WTC11 (cell line): Measurements from ENCODE around the gene RAB18. TPM values are rescaled to one million over a fixed set of nuclear protein-coding genes. Genes with fewer than 3 reads are reported as not detected.

Experiments used
- ATAC-seq: fragments of 200-7000 bp; cut with Tn5 transposase; 2 replicates; pipeline ENCODE4 v1.10.0; 2021; ENCODE audit warnings: mild to moderate bottlenecking, moderate library complexity
- CTCF ChIA-PET: fragments of 300-600 bp; sonication (Branson Sonifier 250); formaldehyde crosslinking; loops from one replicate; lab custom pipeline; 2021; ENCODE audit warnings: antibody characterized with exemption; lab: Charles Lee
- POLR2A ChIA-PET: fragments of 350-600 bp; sonication (Branson Sonifier 250); formaldehyde crosslinking; loops from one replicate; lab custom pipeline; 2021; ENCODE audit warnings: antibody characterized with exemption; lab: Charles Lee
- DNase-seq: peaks from one replicate; pipeline ENCODE4 v3.0.0; 2021; ENCODE audit warnings: low spot score
- H3K27ac Mint-ChIP-seq: 2 replicates; pipeline ENCODE4 v1.8.0; 2021; ENCODE audit warnings: mixed read lengths
- H3K27me3 Mint-ChIP-seq: 2 replicates; pipeline ENCODE4 v1.8.0; 2021; ENCODE audit warnings: low read depth, mild to moderate bottlenecking, moderate library complexity, mixed read lengths
- H3K36me3 Mint-ChIP-seq: 2 replicates; pipeline ENCODE4 v1.8.0; 2021; ENCODE audit warnings: mixed read lengths
- H3K4me1 Mint-ChIP-seq: 2 replicates; pipeline ENCODE4 v1.8.0; 2022; ENCODE audit warnings: mixed read lengths
- H3K4me3 Mint-ChIP-seq: 2 replicates; pipeline ENCODE4 v1.8.0; 2021; ENCODE audit warnings: mild to moderate bottlenecking, moderate library complexity, mixed read lengths
- H3K9me3 Mint-ChIP-seq: 2 replicates; pipeline ENCODE4 v1.8.0; 2021; ENCODE audit warnings: mixed read lengths
- AR ChIP-seq: fragments of 250-450 bp; sonication (Bioruptor Pico); IDR thresholded peaks from 2 replicates; pipeline ENCODE4 v1.9.0; 2021; ENCODE audit warnings: mild to moderate bottlenecking
- ATF1 ChIP-seq: sonication (generic); formaldehyde crosslinking; IDR thresholded peaks from 2 replicates; pipeline ENCODE4 v1.8.1; 2023; ENCODE audit warnings: mild to moderate bottlenecking, moderate library complexity, missing genetic modification reagents
- CDX4 ChIP-seq: fragments of 250-450 bp; sonication (Bioruptor Pico); IDR thresholded peaks from 2 replicates; pipeline ENCODE4 v1.9.0; 2021; ENCODE audit warnings: moderate library complexity, mild to moderate bottlenecking, inconsistent platforms, borderline replicate concordance
- ETV6 ChIP-seq: sonication (generic); formaldehyde crosslinking; IDR thresholded peaks from 2 replicates; pipeline ENCODE4 v1.8.1; 2022; ENCODE audit warnings: mild to moderate bottlenecking, missing genetic modification reagents
- FOXK1 ChIP-seq: sonication (generic); formaldehyde crosslinking; IDR thresholded peaks from 2 replicates; pipeline ENCODE4 v1.8.0; 2022; ENCODE audit warnings: mild to moderate bottlenecking, moderate library complexity, missing genetic modification reagents
- IRF2 ChIP-seq: sonication (generic); formaldehyde crosslinking; IDR thresholded peaks from 2 replicates; pipeline ENCODE4 v1.8.0; 2022; ENCODE audit warnings: low read depth, missing genetic modification reagents, borderline replicate concordance
- MXD4 ChIP-seq: fragments of 250-450 bp; sonication (Bioruptor Pico); IDR thresholded peaks from 2 replicates; pipeline ENCODE4 v1.8.0; 2021; ENCODE audit warnings: mild to moderate bottlenecking, moderate library complexity, borderline replicate concordance
- MYBL2 ChIP-seq: sonication (generic); formaldehyde crosslinking; IDR thresholded peaks from 2 replicates; pipeline ENCODE4 v1.8.1; 2023; ENCODE audit warnings: mild to moderate bottlenecking, moderate library complexity, missing genetic modification reagents
- OVOL2 ChIP-seq: fragments of 250-450 bp; sonication (Bioruptor Pico); IDR thresholded peaks from 2 replicates; pipeline ENCODE4 v1.9.0; 2021; ENCODE audit warnings: mild to moderate bottlenecking, borderline replicate concordance
- PRDM15 ChIP-seq: sonication (generic); formaldehyde crosslinking; IDR thresholded peaks from 2 replicates; pipeline ENCODE4 v1.8.0; 2022; ENCODE audit warnings: missing genetic modification reagents
- RELA ChIP-seq: sonication (generic); formaldehyde crosslinking; IDR thresholded peaks from 2 replicates; pipeline ENCODE4 v1.8.1; 2022; ENCODE audit warnings: missing genetic modification reagents, mild to moderate bottlenecking, borderline replicate concordance
- RORB ChIP-seq: fragments of 250-450 bp; sonication (Bioruptor Pico); IDR thresholded peaks from 2 replicates; pipeline ENCODE4 v1.9.0; 2021; ENCODE audit warnings: mild to moderate bottlenecking
- SMAD4 ChIP-seq: sonication (generic); formaldehyde crosslinking; IDR thresholded peaks from 2 replicates; pipeline ENCODE4 v1.8.0; 2022; ENCODE audit warnings: mild to moderate bottlenecking, missing genetic modification reagents
- TCF7 ChIP-seq: sonication (generic); formaldehyde crosslinking; IDR thresholded peaks from 2 replicates; pipeline ENCODE4 v1.8.0; 2022; ENCODE audit warnings: mild to moderate bottlenecking, low read depth, missing genetic modification reagents, moderate library complexity
- ZNF121 ChIP-seq: sonication (generic); formaldehyde crosslinking; IDR thresholded peaks from 2 replicates; pipeline ENCODE4 v1.8.0; 2023; ENCODE audit warnings: missing genetic modification reagents
- ZNF232 ChIP-seq: sonication (generic); formaldehyde crosslinking; IDR thresholded peaks from 2 replicates; pipeline ENCODE4 v1.8.0; 2022; ENCODE audit warnings: mild to moderate bottlenecking, missing genetic modification reagents
- ZNF281 ChIP-seq: sonication (generic); formaldehyde crosslinking; IDR thresholded peaks from 2 replicates; pipeline ENCODE4 v1.8.0; 2023; ENCODE audit warnings: mild to moderate bottlenecking, missing genetic modification reagents
- total RNA-seq: library from RNA; stranded (reverse); gene quantifications from 3 replicates; pipeline ENCODE4 v1.2.3, GENCODE V29; 2021
- TF ChIP-seq, protein P1 (sequence below): sonication (generic); formaldehyde crosslinking; IDR thresholded peaks from 2 replicates; pipeline ENCODE4 v1.8.0; 2022; ENCODE audit warnings: mild to moderate bottlenecking, missing genetic modification reagents
- TF ChIP-seq, protein P2 (sequence below): sonication (generic); formaldehyde crosslinking; IDR thresholded peaks from 2 replicates; pipeline ENCODE4 v1.8.1; 2023; ENCODE audit warnings: mild to moderate bottlenecking, missing genetic modification reagents
- TF ChIP-seq, protein P3 (sequence below): sonication (generic); formaldehyde crosslinking; IDR thresholded peaks from 2 replicates; pipeline ENCODE4 v1.8.1; 2023; ENCODE audit warnings: mild to moderate bottlenecking, missing genetic modification reagents, moderate library complexity

RAB18 gene
- total RNA-seq, 1 experiment from 2014 or later: 71.4 TPM

DNA sequence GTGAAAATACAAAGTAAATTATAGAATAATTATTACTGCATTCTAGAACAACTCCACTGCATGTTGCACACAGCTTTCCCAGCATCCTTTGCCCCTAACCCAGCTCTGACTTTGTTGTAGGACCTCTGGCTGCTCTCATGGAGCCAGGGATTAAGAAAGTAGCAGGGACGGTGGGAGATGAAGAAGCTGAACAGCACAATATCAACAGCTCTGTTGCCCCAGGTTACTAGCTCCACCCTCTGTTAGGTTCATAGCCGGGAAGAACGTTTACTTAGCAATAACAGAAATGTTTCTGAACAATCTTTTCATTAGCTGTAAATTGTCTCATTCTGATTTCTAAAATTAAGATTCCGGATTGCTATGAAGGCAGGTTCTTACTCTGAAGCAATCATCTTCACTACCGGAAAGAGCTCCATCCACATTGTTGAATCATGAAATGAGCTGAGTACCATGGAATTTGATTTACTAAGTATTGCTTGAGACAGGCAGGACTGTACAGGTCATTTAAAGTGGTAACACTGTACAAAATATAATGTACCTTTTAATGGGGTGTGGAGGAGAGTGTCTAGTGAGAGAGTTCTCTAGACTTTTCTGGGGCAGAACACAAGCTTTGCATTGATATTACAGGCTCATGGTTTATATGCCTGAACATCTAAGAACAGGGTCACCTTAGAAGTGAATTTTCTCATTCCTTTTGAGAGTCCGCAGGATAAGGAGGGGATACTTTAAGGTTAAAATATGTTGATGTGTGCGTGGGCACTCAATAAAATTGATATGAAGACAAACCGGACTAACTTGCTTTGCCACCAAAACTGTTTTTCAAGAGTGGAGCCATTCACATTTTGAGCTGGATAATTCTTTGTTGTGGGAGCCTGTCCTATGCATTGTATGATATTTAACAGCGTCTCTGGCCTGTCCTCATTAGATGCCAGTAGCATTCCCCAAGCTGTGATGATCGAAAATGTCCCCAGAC is 20.8 kb upstream of the RAB18 start:
- Mint-ChIP-seq H3K4me3 (no peak overlapping the region), H3K27me3 (no peaks in the 10 kb centered on the region; the same call in 1 of the 2 replicates), H3K4me1 (no peaks in the 10 kb centered on the region)
- ATAC-seq: peak; percentile 52; the same call in 1 of the 2 replicates
- POLR2A ChIA-PET: interaction anchor here (0.9 kb wide), 1 partner anchor 12 kb away, joined by 3 read pairs; no protein-coding TSS in a partner anchor
- DNase-seq: no peak
- TF ChIP-seq MXD4 (CRISPR knock-in tag) (no peak), FOXK1 (no peak), AR (CRISPR knock-in tag) (no peak), ATF1 (no peak), ZNF121 (no peak), IRF2 (CRISPR knock-in tag) (no peak)
- TF ChIP-seq, all 79 proteins: peak for 0
- H3K27ac Mint-ChIP-seq: no peak overlapping the region
- no peaks in the 10 kb centered on the region; the same call in 1 of the 2 replicates for H3K36me3 Mint-ChIP-seq
- peaks cover 13% of the 10 kb centered on the region for H3K9me3 Mint-ChIP-seq
- CTCF ChIA-PET: no interaction called here

DNA sequence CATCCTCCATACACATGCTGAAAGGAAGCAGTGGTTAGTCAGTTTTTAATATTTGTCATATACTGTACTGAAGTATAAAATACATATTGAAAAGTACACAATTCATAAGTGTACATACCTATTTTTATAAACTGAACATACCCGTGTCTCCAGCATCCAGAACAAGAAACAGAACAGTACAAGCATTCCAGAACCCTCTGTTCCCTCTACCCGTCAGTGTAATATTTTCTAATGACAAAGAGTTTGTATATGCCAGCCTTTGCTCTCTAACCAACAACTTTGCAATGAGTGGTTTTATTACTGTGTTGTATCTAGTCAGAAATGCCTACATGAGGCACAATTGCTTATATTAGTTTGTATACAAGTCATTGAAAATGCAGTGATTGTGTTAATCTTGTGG is 18.7 kb upstream of the RAB18 start:
- no peak overlapping the region for H3K4me3 Mint-ChIP-seq
- ATAC-seq: no peak
- H3K27ac Mint-ChIP-seq: no peak overlapping the region
- peaks cover 15% of the 10 kb centered on the region for H3K9me3 Mint-ChIP-seq
- CTCF ChIA-PET: no interaction called here
- no peak for DNase-seq
- no peaks in the 10 kb centered on the region for H3K36me3 Mint-ChIP-seq
- POLR2A ChIA-PET: no interaction called here
- no peaks in the 10 kb centered on the region; the same call in 1 of the 2 replicates for H3K27me3 Mint-ChIP-seq
- no peaks in the 10 kb centered on the region for H3K4me1 Mint-ChIP-seq
- TF ChIP-seq ZNF281 (CRISPR knock-in tag) (no peak), OVOL2 (CRISPR knock-in tag) (no peak), TCF7 (CRISPR knock-in tag) (no peak), MYBL2 (no peak), ZNF232 (CRISPR knock-in tag) (no peak), PRDM15 (CRISPR knock-in tag) (no peak), MXD4 (CRISPR knock-in tag) (no peak), RORB (CRISPR knock-in tag) (no peak), CDX4 (CRISPR knock-in tag) (no peak), SMAD4 (CRISPR knock-in tag) (no peak), RELA (no peak), ETV6 (CRISPR knock-in tag) (no peak)
- TF ChIP-seq, protein P1, sequence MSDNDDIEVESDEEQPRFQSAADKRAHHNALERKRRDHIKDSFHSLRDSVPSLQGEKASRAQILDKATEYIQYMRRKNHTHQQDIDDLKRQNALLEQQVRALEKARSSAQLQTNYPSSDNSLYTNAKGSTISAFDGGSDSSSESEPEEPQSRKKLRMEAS (CRISPR knock-in tag): no peak
- TF ChIP-seq, protein P2, sequence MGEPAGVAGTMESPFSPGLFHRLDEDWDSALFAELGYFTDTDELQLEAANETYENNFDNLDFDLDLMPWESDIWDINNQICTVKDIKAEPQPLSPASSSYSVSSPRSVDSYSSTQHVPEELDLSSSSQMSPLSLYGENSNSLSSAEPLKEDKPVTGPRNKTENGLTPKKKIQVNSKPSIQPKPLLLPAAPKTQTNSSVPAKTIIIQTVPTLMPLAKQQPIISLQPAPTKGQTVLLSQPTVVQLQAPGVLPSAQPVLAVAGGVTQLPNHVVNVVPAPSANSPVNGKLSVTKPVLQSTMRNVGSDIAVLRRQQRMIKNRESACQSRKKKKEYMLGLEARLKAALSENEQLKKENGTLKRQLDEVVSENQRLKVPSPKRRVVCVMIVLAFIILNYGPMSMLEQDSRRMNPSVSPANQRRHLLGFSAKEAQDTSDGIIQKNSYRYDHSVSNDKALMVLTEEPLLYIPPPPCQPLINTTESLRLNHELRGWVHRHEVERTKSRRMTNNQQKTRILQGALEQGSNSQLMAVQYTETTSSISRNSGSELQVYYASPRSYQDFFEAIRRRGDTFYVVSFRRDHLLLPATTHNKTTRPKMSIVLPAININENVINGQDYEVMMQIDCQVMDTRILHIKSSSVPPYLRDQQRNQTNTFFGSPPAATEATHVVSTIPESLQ (CRISPR knock-in tag): no peak
- TF ChIP-seq, protein P3, sequence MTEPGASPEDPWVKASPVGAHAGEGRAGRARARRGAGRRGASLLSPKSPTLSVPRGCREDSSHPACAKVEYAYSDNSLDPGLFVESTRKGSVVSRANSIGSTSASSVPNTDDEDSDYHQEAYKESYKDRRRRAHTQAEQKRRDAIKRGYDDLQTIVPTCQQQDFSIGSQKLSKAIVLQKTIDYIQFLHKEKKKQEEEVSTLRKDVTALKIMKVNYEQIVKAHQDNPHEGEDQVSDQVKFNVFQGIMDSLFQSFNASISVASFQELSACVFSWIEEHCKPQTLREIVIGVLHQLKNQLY: no peak
